Eye (tissue), 1 donor: Measurements from ENCODE around the gene SCYGR1.
A peak's percentile ranks its signal among the peaks of the same experiment; 100 is the strongest.

Source experiments
- DNase-seq: peaks from one replicate; pipeline ENCODE4 v3.0.0-alpha.2; 2015

SCYGR1 gene

DNA sequence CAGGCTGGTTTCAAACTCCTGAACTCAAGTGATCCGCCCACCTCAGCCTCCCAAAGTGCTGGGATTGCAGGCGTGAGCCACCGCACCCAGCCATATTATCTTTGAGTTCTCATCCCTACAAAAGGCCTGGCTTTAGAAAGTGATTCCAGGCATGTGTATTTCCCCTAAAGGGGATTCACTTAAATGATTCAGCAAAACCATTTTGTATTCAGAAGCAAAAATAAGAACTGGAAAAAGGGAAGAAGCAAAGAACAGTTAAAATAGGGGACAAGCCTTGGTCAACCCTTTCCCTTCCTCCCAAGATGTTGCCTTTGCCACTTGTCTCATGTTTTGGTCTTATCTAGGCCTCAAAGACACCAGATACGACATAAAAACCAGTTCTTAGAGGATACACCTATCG is 19.2 kb downstream of the SCYGR1 start:
- DNase-seq, result no peak

- DNase-seq, result no peak
Observed at GRCh38 chr2:227367427-227367795, 20.3 kb downstream of the SCYGR1 start.

DNA sequence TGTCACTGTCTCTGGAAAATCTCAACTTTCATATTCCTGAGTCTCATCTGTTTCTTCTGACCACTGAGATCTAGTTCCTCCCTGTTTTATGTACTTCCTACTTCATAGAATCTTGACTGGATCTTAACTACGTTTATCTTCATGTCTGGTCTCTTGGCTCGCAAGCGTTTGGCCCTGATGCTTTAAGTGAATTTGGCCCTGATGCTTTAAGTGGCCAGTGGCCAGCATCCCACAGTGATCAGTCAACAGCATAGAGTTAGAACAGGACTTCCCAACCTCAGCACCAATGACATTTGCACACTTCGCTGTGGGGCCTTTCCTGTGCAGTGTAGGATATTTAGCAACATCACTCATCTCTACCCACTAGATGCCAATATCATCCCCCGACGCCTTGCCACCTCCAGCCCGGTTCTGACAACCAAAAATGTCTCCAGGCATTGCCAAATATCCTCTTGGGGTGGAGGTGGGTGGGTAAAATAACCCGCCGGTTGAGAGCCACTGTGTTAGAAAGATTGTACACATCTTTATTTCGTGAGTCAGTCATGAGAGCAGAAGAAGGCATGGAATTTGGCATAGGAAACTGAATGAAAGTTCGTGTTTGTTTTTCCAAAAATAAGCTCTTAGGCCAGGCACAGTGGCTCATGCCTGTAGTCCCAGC is 20.9 kb downstream of the SCYGR1 start:
- no peak for DNase-seq

GRCh38 chr2:227365833-227366232 is 21.9 kb downstream of the SCYGR1 start:
- DNase-seq, result no peak

- peak; percentile 25 for DNase-seq
Observed at GRCh38 chr2:227364585-227365263, 23.0 kb downstream of the SCYGR1 start.

DNA sequence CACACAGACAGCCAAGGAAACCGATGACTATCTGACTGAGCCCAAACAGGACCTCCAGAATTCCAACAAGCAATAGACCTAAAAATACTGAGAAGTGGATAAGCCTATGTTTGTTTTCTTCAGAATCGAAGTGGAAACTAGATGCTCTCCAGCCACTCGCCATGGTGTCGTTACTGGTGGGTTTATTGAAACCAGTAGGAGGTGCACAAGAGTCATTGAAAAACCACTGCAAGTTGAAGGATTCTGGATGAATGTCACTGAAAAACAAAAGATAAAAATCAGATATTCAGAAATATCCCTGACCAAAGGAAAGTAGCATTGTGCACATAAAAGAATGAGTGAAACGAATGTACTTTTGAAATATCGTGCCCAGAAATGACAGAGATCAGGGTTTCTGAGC is 24.0 kb downstream of the SCYGR1 start:
- DNase-seq, result no peak

- DNase-seq, result no peak
Observed at GRCh38 chr2:227360351-227360750, 27.4 kb downstream of the SCYGR1 start.

DNA sequence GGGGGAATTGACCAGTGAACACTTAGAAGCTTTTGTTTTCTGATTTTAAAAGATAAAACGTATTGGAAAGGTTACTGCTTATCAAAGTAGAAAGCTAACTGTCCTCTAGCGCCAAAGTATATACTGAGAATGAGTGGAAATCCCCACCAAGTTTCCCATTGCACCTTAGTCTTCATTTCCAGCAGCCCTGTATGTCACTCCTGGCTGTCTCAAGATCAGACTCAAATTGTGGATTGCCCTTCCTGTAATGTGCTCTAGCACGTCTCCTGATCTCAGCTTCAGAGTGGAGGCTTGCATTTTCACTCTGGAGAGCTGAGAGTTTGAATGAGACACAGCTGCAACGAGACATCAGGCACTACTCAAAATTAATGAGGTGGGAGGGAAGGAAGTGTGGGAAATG is 36.1 kb downstream of the SCYGR1 start:
- DNase-seq, result no peak

DNA sequence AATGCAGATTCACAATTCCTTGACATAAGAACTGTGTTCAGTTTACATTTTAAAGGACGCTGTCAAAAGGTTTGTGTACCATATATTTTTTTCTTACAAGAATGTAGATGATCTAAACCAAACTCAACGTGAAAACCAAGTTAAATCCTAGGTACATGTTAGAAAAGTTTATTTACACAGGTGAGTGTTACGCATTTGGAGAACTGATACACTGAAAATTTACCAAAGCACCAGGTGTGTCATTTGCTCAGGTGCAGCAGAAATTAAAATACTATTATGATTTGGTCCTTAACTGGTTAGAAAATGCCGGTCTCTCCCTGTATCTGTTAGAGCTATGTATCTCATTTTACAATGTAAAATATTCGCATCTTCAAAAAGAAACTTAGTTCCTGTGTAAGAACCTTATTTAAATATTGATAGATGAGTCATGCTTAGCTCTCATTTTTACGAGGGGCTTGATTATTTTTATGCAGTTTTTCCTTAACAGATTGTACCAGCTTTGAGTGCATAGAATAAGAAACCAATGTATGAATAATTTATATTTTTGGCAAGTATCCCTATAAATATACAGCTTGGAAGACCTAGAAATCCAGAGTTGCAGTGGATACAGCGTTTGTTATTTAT is 37.6 kb downstream of the SCYGR1 start:
- DNase-seq, result no peak

- no peak for DNase-seq
Observed at GRCh38 chr2:227348324-227348723, 39.4 kb downstream of the SCYGR1 start.

GRCh38 chr2:227347117-227347516 is 40.6 kb downstream of the SCYGR1 start:
- no peak for DNase-seq

GRCh38 chr2:227344231-227344630 is 43.5 kb downstream of the SCYGR1 start:
- DNase-seq, result no peak

GRCh38 chr2:227341553-227341952 is 46.2 kb downstream of the SCYGR1 start:
- DNase-seq, result no peak

GRCh38 chr2:227340106-227340505 is 47.6 kb downstream of the SCYGR1 start:
- DNase-seq, result no peak

DNA sequence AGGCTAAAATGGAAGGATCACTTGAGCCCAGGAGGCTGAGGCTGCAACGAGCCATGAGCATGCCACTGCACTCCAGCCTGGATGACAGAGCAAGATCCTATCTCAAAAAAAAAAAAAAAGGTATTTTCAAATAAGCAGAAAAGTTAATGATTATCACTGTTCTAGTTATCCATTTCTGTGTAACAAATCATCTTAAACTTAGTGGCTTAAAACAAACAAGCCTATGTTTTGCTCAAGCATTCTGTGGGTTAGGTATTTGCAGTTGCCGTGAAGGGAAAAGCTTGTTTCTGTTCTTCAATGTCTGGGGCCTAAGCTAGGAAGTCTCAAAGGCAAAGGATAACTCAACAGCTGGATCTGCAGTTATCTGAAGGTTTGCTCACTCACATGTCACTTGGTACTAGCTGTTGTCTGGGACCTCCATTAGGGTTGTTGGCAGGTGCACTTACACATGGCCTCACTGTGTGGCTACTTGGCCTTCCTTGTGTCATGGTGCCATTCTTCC is 48.6 kb downstream of the SCYGR1 start:
- DNase-seq, result no peak
